Measurements from ENCODE around the gene RFPL3.
"Not testable (repeated sequence)": the region's sequence is repeated elsewhere in the genome, so short reads cannot be mapped to it uniquely, and the experiment has no call there.

The RFPL3 gene

DNA sequence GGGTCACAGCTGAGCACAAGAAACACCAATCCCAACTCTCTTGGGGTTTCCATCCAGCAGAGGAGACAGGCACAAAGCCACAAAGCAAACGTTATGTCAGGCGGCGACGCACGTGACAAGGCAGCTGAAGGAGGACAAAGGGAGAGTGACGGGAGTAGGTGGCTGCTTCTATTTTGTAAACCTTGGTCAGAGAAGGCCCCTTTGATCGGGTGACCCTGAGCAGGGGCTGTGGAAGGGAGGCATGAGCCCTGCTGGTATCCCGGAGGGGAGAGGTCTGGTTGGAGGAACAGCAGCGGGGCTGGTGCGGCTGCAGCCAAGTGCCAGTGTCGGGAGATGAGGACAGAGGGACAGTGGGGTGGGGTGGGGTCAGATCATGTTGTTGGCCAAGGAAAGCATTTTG lies 17.3 kb upstream of the RFPL3 start:
- Histone ChIP-seq H3K36me3 (ENCODE audit: insufficient read depth, low read depth, low read length) (no peaks in the 10 kb centered on the region), H3K4me1 (ENCODE audit: insufficient read depth, low read length) (peaks cover 13% of the 10 kb centered on the region; the same call in 1 of the 2 replicates), H3K4me3 (ENCODE audit: low read length) (no peak overlapping the region), H3K9ac (ENCODE audit: low read depth, low read length) (no peak overlapping the region), H3K27me3 (ENCODE audit: insufficient read depth, low read length) (peaks cover 21% of the 10 kb centered on the region), H3K9me3 (ENCODE audit: insufficient read depth, low read depth, low read length) (no peaks in the 10 kb centered on the region), H3K27ac (ENCODE audit: low read length) (no peak overlapping the region)

DNA sequence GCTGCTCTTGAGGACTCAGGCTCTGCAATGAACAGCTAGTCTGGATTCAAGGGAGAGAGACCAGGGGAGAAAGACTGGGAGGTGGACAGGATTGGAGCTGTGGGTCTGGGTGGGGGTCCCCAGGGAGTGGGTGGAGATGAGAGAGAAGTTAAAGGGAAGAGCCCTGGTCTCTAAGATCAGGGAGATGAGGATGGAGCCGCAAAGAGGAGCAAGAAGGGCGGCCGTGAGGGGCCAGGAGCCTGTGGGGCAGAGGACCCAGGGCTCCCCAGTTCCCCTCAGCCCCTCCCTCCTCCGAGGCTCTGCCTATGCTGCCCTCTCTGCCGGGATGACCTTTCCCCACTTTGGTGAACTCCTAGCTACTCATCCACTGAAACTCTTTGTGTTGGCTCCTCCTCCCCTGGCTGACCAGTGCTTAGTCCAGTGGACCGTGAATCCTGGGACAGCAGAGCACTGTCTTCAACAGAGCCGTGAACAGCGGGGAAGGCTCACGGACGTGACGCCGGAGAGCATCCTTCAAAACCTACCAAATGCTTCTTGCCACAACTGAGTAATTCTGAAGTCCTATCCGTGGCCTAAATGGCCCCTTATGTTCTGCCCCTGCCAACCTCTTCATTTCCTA lies 16.4 kb upstream of the RFPL3 start:
- Histone ChIP-seq H3K27ac (ENCODE audit: low read length) (no peak overlapping the region), H3K36me3 (ENCODE audit: insufficient read depth, low read depth, low read length) (no peaks in the 10 kb centered on the region), H3K27me3 (ENCODE audit: insufficient read depth, low read length) (peaks cover 21% of the 10 kb centered on the region), H3K9me3 (ENCODE audit: insufficient read depth, low read depth, low read length) (no peaks in the 10 kb centered on the region), H3K4me3 (ENCODE audit: low read length) (no peak overlapping the region), H3K9ac (ENCODE audit: low read depth, low read length) (no peak overlapping the region), H3K4me1 (ENCODE audit: insufficient read depth, low read length) (peaks cover 6% of the 10 kb centered on the region; the same call in 1 of the 2 replicates)

GRCh38 chr22:32342977-32343376 lies 14.7 kb upstream of the RFPL3 start:
- H3K4me1 ChIP-seq (ENCODE audit: insufficient read depth, low read length) = no peaks in the 10 kb centered on the region
- no peak overlapping the region for H3K9ac ChIP-seq (ENCODE audit: low read depth, low read length)
- no peaks in the 10 kb centered on the region for H3K9me3 ChIP-seq (ENCODE audit: insufficient read depth, low read depth, low read length)
- peaks cover 21% of the 10 kb centered on the region for H3K27me3 ChIP-seq (ENCODE audit: insufficient read depth, low read length)
- H3K4me3 ChIP-seq (ENCODE audit: low read length) = no peak overlapping the region
- no peaks in the 10 kb centered on the region for H3K36me3 ChIP-seq (ENCODE audit: insufficient read depth, low read depth, low read length)
- no peak overlapping the region for H3K27ac ChIP-seq (ENCODE audit: low read length)

GRCh38 chr22:32343941-32344340 lies 13.7 kb upstream of the RFPL3 start:
- Histone ChIP-seq H3K36me3 (ENCODE audit: insufficient read depth, low read depth, low read length) (no peaks in the 10 kb centered on the region), H3K27me3 (ENCODE audit: insufficient read depth, low read length) (peaks cover 21% of the 10 kb centered on the region), H3K9ac (ENCODE audit: low read depth, low read length) (no peak overlapping the region), H3K4me3 (ENCODE audit: low read length) (no peak overlapping the region), H3K4me1 (ENCODE audit: insufficient read depth, low read length) (no peaks in the 10 kb centered on the region), H3K27ac (ENCODE audit: low read length) (no peak overlapping the region), H3K9me3 (ENCODE audit: insufficient read depth, low read depth, low read length) (no peaks in the 10 kb centered on the region)

DNA sequence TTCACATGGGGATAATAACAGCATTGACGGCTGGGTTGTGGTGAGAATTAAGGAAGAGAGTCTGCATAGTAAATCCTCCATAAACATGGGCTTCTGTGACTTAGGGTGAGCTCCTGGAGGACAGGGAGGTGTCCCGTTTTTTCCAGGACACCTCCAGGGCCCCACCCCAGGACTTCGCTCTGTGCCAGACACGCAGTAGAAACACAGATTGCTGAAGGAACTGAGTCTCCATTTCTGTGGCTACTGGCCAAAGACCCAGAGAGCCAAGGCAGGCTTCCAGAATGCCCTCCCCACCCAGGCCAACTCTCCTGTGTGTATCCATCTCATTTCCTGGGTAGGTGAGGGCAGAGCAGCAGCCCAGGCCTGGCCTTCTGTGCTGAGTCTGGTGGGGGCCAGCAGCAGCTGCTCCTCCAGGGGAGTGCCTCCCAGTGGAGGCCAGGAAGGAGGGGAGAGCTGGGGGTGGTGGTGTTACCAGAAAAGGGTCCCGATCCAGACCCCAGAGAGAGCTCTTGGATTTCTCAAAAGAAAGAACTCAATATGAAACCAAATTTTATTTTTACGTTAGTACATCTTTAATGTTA lies 9.5 kb upstream of the RFPL3 start:
- H3K27ac ChIP-seq (ENCODE audit: low read length) = no peak overlapping the region
- H3K4me3 ChIP-seq (ENCODE audit: low read length) = no peak overlapping the region
- no peaks in the 10 kb centered on the region for H3K9me3 ChIP-seq (ENCODE audit: insufficient read depth, low read depth, low read length)
- no peak overlapping the region for H3K9ac ChIP-seq (ENCODE audit: low read depth, low read length)
- H3K27me3 ChIP-seq (ENCODE audit: insufficient read depth, low read length) = peaks cover 4% of the 10 kb centered on the region; the same call in 1 of the 2 replicates
- no peaks in the 10 kb centered on the region for H3K36me3 ChIP-seq (ENCODE audit: insufficient read depth, low read depth, low read length)
- H3K4me1 ChIP-seq (ENCODE audit: insufficient read depth, low read length) = no peaks in the 10 kb centered on the region

- not testable (repeated sequence) for H3K36me3 ChIP-seq (ENCODE audit: insufficient read depth, low read depth, low read length); H3K9me3 ChIP-seq (ENCODE audit: insufficient read depth, low read depth, low read length); H3K27ac ChIP-seq (ENCODE audit: low read length); H3K4me3 ChIP-seq (ENCODE audit: low read length); H3K4me1 ChIP-seq (ENCODE audit: insufficient read depth, low read length); H3K27me3 ChIP-seq (ENCODE audit: insufficient read depth, low read length); H3K9ac ChIP-seq (ENCODE audit: low read depth, low read length)
These were observed 5.8 kb upstream of the RFPL3 start for GRCh38 chr22:32351875-32352274.

DNA sequence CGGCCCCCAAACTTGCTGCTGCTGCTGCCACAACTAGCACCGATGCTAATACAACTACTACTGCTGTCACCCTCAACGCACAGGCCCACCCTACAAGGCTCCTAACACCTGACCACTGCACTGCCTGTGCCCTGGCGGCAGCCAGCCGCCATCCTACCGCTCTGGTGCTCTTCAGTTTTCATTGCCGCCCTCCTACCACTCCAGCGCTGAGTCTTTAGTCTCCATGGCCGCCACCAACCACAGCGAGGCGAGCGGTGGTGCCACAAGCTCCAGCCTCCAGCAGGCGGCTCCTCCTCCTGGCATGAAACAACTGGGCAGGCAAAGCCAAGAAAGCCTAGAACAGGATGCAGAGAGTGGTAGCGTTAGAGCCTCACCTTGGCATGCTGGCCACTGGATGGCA lies 5.0 kb upstream of the RFPL3 start:
- no peaks in the 10 kb centered on the region for H3K36me3 ChIP-seq (ENCODE audit: insufficient read depth, low read depth, low read length)
- no peaks in the 10 kb centered on the region for H3K27me3 ChIP-seq (ENCODE audit: insufficient read depth, low read length)
- no peak overlapping the region for H3K27ac ChIP-seq (ENCODE audit: low read length)
- H3K4me3 ChIP-seq (ENCODE audit: low read length) = no peak overlapping the region
- H3K9ac ChIP-seq (ENCODE audit: low read depth, low read length) = no peak overlapping the region
- peaks cover 5% of the 10 kb centered on the region; the same call in 1 of the 2 replicates for H3K4me1 ChIP-seq (ENCODE audit: insufficient read depth, low read length)
- no peaks in the 10 kb centered on the region for H3K9me3 ChIP-seq (ENCODE audit: insufficient read depth, low read depth, low read length)

DNA sequence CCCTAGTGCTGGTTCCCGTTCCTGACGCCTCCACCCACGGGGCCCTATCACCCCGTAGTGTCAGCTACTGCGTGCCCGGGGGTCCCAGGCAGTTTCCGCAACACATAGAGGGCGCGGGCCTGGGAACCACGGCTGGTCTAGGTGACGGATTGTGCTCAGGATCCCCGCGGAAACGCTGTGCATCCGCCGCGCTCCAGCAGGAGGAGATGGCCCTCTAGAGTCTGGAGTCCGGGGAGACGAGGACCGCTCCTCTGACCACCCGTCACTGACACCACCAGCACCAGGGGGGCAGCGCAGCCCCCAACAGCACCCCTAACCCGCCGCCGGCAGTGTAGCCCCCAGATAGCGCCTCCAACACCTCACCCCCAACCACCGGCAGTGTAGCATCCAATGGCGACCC lies 4.4 kb upstream of the RFPL3 start:
- Histone ChIP-seq H3K27ac (ENCODE audit: low read length) (no peak overlapping the region), H3K36me3 (ENCODE audit: insufficient read depth, low read depth, low read length) (no peaks in the 10 kb centered on the region), H3K9me3 (ENCODE audit: insufficient read depth, low read depth, low read length) (no peaks in the 10 kb centered on the region), H3K4me3 (ENCODE audit: low read length) (no peak overlapping the region), H3K4me1 (ENCODE audit: insufficient read depth, low read length) (peaks cover 5% of the 10 kb centered on the region; the same call in 1 of the 2 replicates), H3K9ac (ENCODE audit: low read depth, low read length) (no peak overlapping the region), H3K27me3 (ENCODE audit: insufficient read depth, low read length) (no peaks in the 10 kb centered on the region)

DNA sequence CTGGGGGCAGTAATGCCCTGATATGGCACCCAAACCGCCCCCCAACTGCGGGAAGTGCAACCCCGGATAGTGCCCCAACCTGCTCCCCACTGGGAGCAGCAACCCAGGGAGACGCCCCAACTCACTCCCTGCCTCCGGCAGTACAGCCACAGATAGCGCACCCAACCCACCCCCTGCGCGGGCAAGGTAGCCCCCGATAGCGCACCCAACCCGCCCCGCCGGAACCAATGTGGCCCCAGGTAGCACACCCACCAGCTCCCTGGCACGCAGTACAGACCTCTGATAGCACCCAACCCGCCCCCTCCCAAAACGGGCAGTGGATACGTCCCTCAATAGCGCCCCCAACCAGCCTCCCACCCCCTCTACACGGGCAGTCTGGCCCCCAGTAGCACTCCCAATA lies 3.8 kb upstream of the RFPL3 start:
- H3K36me3 ChIP-seq (ENCODE audit: insufficient read depth, low read depth, low read length) = no peaks in the 10 kb centered on the region
- H3K4me1 ChIP-seq (ENCODE audit: insufficient read depth, low read length) = peaks cover 5% of the 10 kb centered on the region; the same call in 1 of the 2 replicates
- H3K4me3 ChIP-seq (ENCODE audit: low read length) = no peak overlapping the region
- no peaks in the 10 kb centered on the region for H3K9me3 ChIP-seq (ENCODE audit: insufficient read depth, low read depth, low read length)
- H3K27me3 ChIP-seq (ENCODE audit: insufficient read depth, low read length) = no peaks in the 10 kb centered on the region
- no peak overlapping the region for H3K9ac ChIP-seq (ENCODE audit: low read depth, low read length)
- no peak overlapping the region for H3K27ac ChIP-seq (ENCODE audit: low read length)

GRCh38 chr22:32354360-32355351 lies 3.0 kb upstream of the RFPL3 start:
- Histone ChIP-seq H3K27me3 (ENCODE audit: insufficient read depth, low read length) (no peaks in the 10 kb centered on the region), H3K36me3 (ENCODE audit: insufficient read depth, low read depth, low read length) (no peaks in the 10 kb centered on the region), H3K9me3 (ENCODE audit: insufficient read depth, low read depth, low read length) (no peaks in the 10 kb centered on the region), H3K9ac (ENCODE audit: low read depth, low read length) (no peak overlapping the region), H3K4me3 (ENCODE audit: low read length) (no peak overlapping the region), H3K27ac (ENCODE audit: low read length) (no peak overlapping the region), H3K4me1 (ENCODE audit: insufficient read depth, low read length) (peaks cover 5% of the 10 kb centered on the region; the same call in 1 of the 2 replicates)

GRCh38 chr22:32355760-32356159 lies 1.9 kb upstream of the RFPL3 start:
- Histone ChIP-seq H3K27ac (ENCODE audit: low read length) (no peak overlapping the region), H3K36me3 (ENCODE audit: insufficient read depth, low read depth, low read length) (no peaks in the 10 kb centered on the region), H3K27me3 (ENCODE audit: insufficient read depth, low read length) (no peaks in the 10 kb centered on the region), H3K9me3 (ENCODE audit: insufficient read depth, low read depth, low read length) (no peaks in the 10 kb centered on the region), H3K4me3 (ENCODE audit: low read length) (no peak overlapping the region), H3K4me1 (ENCODE audit: insufficient read depth, low read length) (peaks cover 5% of the 10 kb centered on the region; the same call in 1 of the 2 replicates), H3K9ac (ENCODE audit: low read depth, low read length) (no peak overlapping the region)

Data from iPS-20b (cell line).